Measurements from ENCODE around the gene PDE10A. TPM values are rescaled to one million over a fixed set of nuclear protein-coding genes. Genes with fewer than 3 reads are reported as not detected.

Gene PDE10A
- total RNA-seq, 1 donor from 2014 or later, result 5.4 TPM

GRCh38 chr6:165453395-165453794, 209.6 kb downstream of the PDE10A start:
- DNase-seq (ENCODE audit: low read depth) (no peak), FAIRE-seq (no peak)
- Mint-ChIP-seq H3K36me3 (ENCODE audit: low read depth, unreplicated experiment) (no peaks in the 10 kb centered on the region), H3K4me1 (ENCODE audit: low read depth, unreplicated experiment) (peaks cover 3% of the 10 kb centered on the region), H3K27ac (ENCODE audit: unreplicated experiment) (no peak overlapping the region), H3K9me3 (ENCODE audit: unreplicated experiment) (no peaks in the 10 kb centered on the region), H3K4me3 (ENCODE audit: unreplicated experiment) (no peak overlapping the region), H3K27me3 (ENCODE audit: low read depth, unreplicated experiment) (no peaks in the 10 kb centered on the region)
- H3K4me1 ChIP-seq (ENCODE audit: insufficient read depth, low read length), result no peaks in the 10 kb centered on the region
- no peaks in the 10 kb centered on the region for H3K27me3 ChIP-seq (ENCODE audit: insufficient read depth, low read length)
- no peak overlapping the region for H3K4me3 ChIP-seq (ENCODE audit: insufficient read depth, low read depth, low read length)
- H3K4me2 ChIP-seq (ENCODE audit: low read length), result no peak overlapping the region
- H2AFZ ChIP-seq (ENCODE audit: low read depth, low read length), result no peak overlapping the region
- H3K79me2 ChIP-seq (ENCODE audit: insufficient read depth, low read length), result no peaks in the 10 kb centered on the region
- H3K27ac ChIP-seq (ENCODE audit: low read depth, low read length), result no peak overlapping the region
- H3K9me3 ChIP-seq (ENCODE audit: insufficient read depth, low read depth, low read length), result no peaks in the 10 kb centered on the region
- TF ChIP-seq CTCF (IDR thresholded peaks at IDR 0.05; ENCODE audit: insufficient read depth, low read depth, low read length) (no peak), EZH2 (IDR thresholded peaks at IDR 0.05; ENCODE audit: insufficient read depth, low read length) (no peak)
- H3K9ac ChIP-seq (ENCODE audit: low read length), result no peak overlapping the region
- H4K20me1 ChIP-seq (ENCODE audit: insufficient read depth, low read length), result no peaks in the 10 kb centered on the region
- no peaks in the 10 kb centered on the region for H3K36me3 ChIP-seq (ENCODE audit: insufficient read depth, low read length)

- no peaks in the 10 kb centered on the region for H3K79me2 ChIP-seq (ENCODE audit: insufficient read depth, low read length)
- no peaks in the 10 kb centered on the region for H3K27me3 Mint-ChIP-seq (ENCODE audit: low read depth, unreplicated experiment)
- H3K4me1 Mint-ChIP-seq (ENCODE audit: low read depth, unreplicated experiment), result peaks cover 3% of the 10 kb centered on the region
- TF ChIP-seq CTCF (IDR thresholded peaks at IDR 0.05; ENCODE audit: insufficient read depth, low read depth, low read length), result no peak
- no peak for TF ChIP-seq EZH2 (IDR thresholded peaks at IDR 0.05; ENCODE audit: insufficient read depth, low read length)
- H2AFZ ChIP-seq (ENCODE audit: low read depth, low read length), result no peak overlapping the region
- no peak overlapping the region for H3K27ac ChIP-seq (ENCODE audit: low read depth, low read length)
- no peak overlapping the region for H3K4me2 ChIP-seq (ENCODE audit: low read length)
- H3K4me3 ChIP-seq (ENCODE audit: insufficient read depth, low read depth, low read length), result no peak overlapping the region
- no peaks in the 10 kb centered on the region for H3K36me3 Mint-ChIP-seq (ENCODE audit: low read depth, unreplicated experiment)
- no peak overlapping the region for H3K27ac Mint-ChIP-seq (ENCODE audit: unreplicated experiment)
- no peak overlapping the region for H3K4me3 Mint-ChIP-seq (ENCODE audit: unreplicated experiment)
- H3K36me3 ChIP-seq (ENCODE audit: insufficient read depth, low read length), result no peaks in the 10 kb centered on the region
- H4K20me1 ChIP-seq (ENCODE audit: insufficient read depth, low read length), result no peaks in the 10 kb centered on the region
- H3K9ac ChIP-seq (ENCODE audit: low read length), result no peak overlapping the region
- H3K9me3 Mint-ChIP-seq (ENCODE audit: unreplicated experiment), result no peaks in the 10 kb centered on the region
- no peaks in the 10 kb centered on the region for H3K9me3 ChIP-seq (ENCODE audit: insufficient read depth, low read depth, low read length)
- FAIRE-seq, result no peak
- no peaks in the 10 kb centered on the region for H3K4me1 ChIP-seq (ENCODE audit: insufficient read depth, low read length)
- no peaks in the 10 kb centered on the region for H3K27me3 ChIP-seq (ENCODE audit: insufficient read depth, low read length)
- DNase-seq (ENCODE audit: low read depth), result no peak
Observed at GRCh38 chr6:165451838-165452237, 211.2 kb downstream of the PDE10A start.

GRCh38 chr6:165448210-165448609, 214.8 kb downstream of the PDE10A start:
- H3K4me1 ChIP-seq (ENCODE audit: insufficient read depth, low read length), result no peaks in the 10 kb centered on the region
- DNase-seq (ENCODE audit: low read depth) (no peak), FAIRE-seq (no peak)
- no peaks in the 10 kb centered on the region for H3K27me3 Mint-ChIP-seq (ENCODE audit: low read depth, unreplicated experiment)
- H3K36me3 Mint-ChIP-seq (ENCODE audit: low read depth, unreplicated experiment), result peaks cover 2% of the 10 kb centered on the region
- no peak overlapping the region for H3K4me3 Mint-ChIP-seq (ENCODE audit: unreplicated experiment)
- H3K27me3 ChIP-seq (ENCODE audit: insufficient read depth, low read length), result no peaks in the 10 kb centered on the region
- no peaks in the 10 kb centered on the region for H3K4me1 Mint-ChIP-seq (ENCODE audit: low read depth, unreplicated experiment)
- no peak overlapping the region for H2AFZ ChIP-seq (ENCODE audit: low read depth, low read length)
- no peak overlapping the region for H3K27ac Mint-ChIP-seq (ENCODE audit: unreplicated experiment)
- no peaks in the 10 kb centered on the region for H3K36me3 ChIP-seq (ENCODE audit: insufficient read depth, low read length)
- TF ChIP-seq EZH2 (IDR thresholded peaks at IDR 0.05; ENCODE audit: insufficient read depth, low read length) (no peak), CTCF (IDR thresholded peaks at IDR 0.05; ENCODE audit: insufficient read depth, low read depth, low read length) (no peak)
- no peak overlapping the region for H3K4me3 ChIP-seq (ENCODE audit: insufficient read depth, low read depth, low read length)
- no peaks in the 10 kb centered on the region for H4K20me1 ChIP-seq (ENCODE audit: insufficient read depth, low read length)
- no peak overlapping the region for H3K27ac ChIP-seq (ENCODE audit: low read depth, low read length)
- H3K9ac ChIP-seq (ENCODE audit: low read length), result no peak overlapping the region
- H3K79me2 ChIP-seq (ENCODE audit: insufficient read depth, low read length), result no peaks in the 10 kb centered on the region
- H3K9me3 ChIP-seq (ENCODE audit: insufficient read depth, low read depth, low read length), result no peaks in the 10 kb centered on the region
- H3K4me2 ChIP-seq (ENCODE audit: low read length), result no peak overlapping the region
- no peaks in the 10 kb centered on the region for H3K9me3 Mint-ChIP-seq (ENCODE audit: unreplicated experiment)
